Heart right ventricle (tissue), 16 donors: ENCODE measurements around the gene UTP18. TPM values are rescaled to one million over a fixed set of nuclear protein-coding genes. Genes with fewer than 3 reads are reported as not detected.

Experiments
- ATAC-seq, 8 donors: fragments of 200-7000 bp; cut with Tn5 transposase; one replicate each; pipeline ENCODE4 v1.9.1; 2020; ENCODE audit warnings: mild to moderate bottlenecking in 8 of 8, moderate library complexity in 8 of 8, moderate number of reproducible peaks in 1 of 8
- DNase-seq, 2 donors: peaks; one replicate each; pipeline ENCODE4 v3.0.0-alpha.2; 2020
- H3K27ac ChIP-seq, 10 donors: fragments of 200-600 bp; sonication (generic) in 2 of 10; one replicate each; pipeline versions ENCODE4 v1.5.0 to v1.8.0; 2020 to 2022; ENCODE audit warnings: mild to moderate bottlenecking in 3 of 10
- H3K27me3 ChIP-seq, 7 donors: fragments of 200-600 bp; one replicate each; pipeline ENCODE4 v1.8.0; 2021 to 2022; ENCODE audit warnings: mild to moderate bottlenecking in 2 of 7
- H3K36me3 ChIP-seq, 9 donors: fragments of 200-600 bp; sonication (generic) in 1 of 9; one replicate each; pipeline versions ENCODE4 v1.5.0 to v1.8.0; 2020 to 2022; ENCODE audit warnings: mild to moderate bottlenecking in 2 of 9
- H3K4me1 ChIP-seq, 9 donors: fragments of 200-600 bp; sonication (generic) in 1 of 9; one replicate each; pipeline versions ENCODE4 v1.5.0 to v1.8.0; 2020 to 2022; ENCODE audit warnings: mild to moderate bottlenecking in 4 of 9
- H3K4me3 ChIP-seq, 10 donors: fragments of 200-600 bp; sonication (generic) in 2 of 10; one replicate each; pipeline versions ENCODE4 v1.5.0 to v1.8.0; 2020 to 2022; ENCODE audit warnings: mild to moderate bottlenecking in 7 of 10, moderate library complexity in 2 of 10
- H3K9me3 ChIP-seq, 11 donors: fragments of 200-600 bp in 10 of 11; sonication (generic) in 2 of 11; one replicate each; pipeline versions ENCODE4 v1.5.0 to v1.8.0; 2013 to 2022; ENCODE audit warnings: mild to moderate bottlenecking in 2 of 11, control low read depth in 1 of 11, moderate library complexity in 1 of 11
- CTCF ChIP-seq, 9 donors: fragments of 200-600 bp; sonication (generic) in 2 of 9; IDR thresholded peaks; one replicate each; pipeline versions ENCODE4 v1.5.0 to v1.8.0; 2021 to 2022; ENCODE audit warnings: antibody characterized with exemption in 9 of 9, mild to moderate bottlenecking in 5 of 9, moderate library complexity in 1 of 9
- WGBS, 2 donors: extraction: QIAGEN DNeasy Blood & Tissue Kit; methylation state at CpG; one replicate each; pipeline ENCODE4 v1.1.7; 2013; ENCODE audit warnings: inconsistent platforms in 1 of 2; 5-methylcytosine and 5-hydroxymethylcytosine counted together
- intact Hi-C, 10 donors: fragments of 100-400 bp; cut with DNase I; formaldehyde crosslinking; loops; one replicate each; pipeline versions ENCODE4 v1.11.1 to v1.14.2; 2022
- polyA plus RNA-seq, 2 donors: library from polyadenylated mRNA; stranded (reverse); fragments of 200-250 nt; gene quantifications; one replicate each; pipeline ENCODE4 v1.2.3, GENCODE V29; 2013
- total RNA-seq, 10 donors: library from RNA; stranded (reverse); fragmentation: NEBNext Ultra II Directional in 3 of 10; extraction: Animal tissue kit (Norgen Biotek cat#: 25700) in 3 of 10; gene quantifications; one replicate each; pipeline versions ENCODE4 v1.2.1 to v1.2.4, GENCODE V29; 2021 to 2023
- donor health status: Arrhythmogenic right ventricular cardiomyopathy.
- donor health status: ischemic (EF 13 %, LVEDD 7.1; RV severe dilation, severe dysfunction).
- donor health status: healthy with polysubstance abuse.
- donor health status: DM: no; HTN: yes; CAD: no.
- donor health status: DM: no; HTN: no; CAD: no.
- donor health status: ischemic (EF 25% LVEDD 6.9; RV normal size, moderate dysfunction).
- donor health status: ischemic (EF 25% LVEDD 5.7; RV mildly dilated, moderate dysfunction).
- donor health status: healthy.
- donor health status: DM: yes; HTN: yes; CAD: no.
- donor health status: Ischemic cardiomyopathy.
- donor health status: ischemic (EF 35%, LVEDD 5.7; RV mildly dilated, moderate dysfunction).
- donor health status: nonischemic (EF 11% LVEDD 7.7; RV severe dilation, severe dysfunction).
- donor health status: DM: yes; HTN: yes; CAD: no.
- donor health status: PGD.
- donor health status: ischemic (EF 29% LVEDD 5.4; RV normal size, mild dysfunction).
- donor health status: nonischemic (EF 23%, LVEDD 6.1; RV moderate dilation, normal function).

The UTP18 gene
- total and polyA plus RNA-seq, 12 donors, result 4.8 to 13.4 (median 8.1) TPM

- no peak for ATAC-seq
- DNase-seq, result no peak
- no peaks in the 10 kb centered on the region for H3K27me3 ChIP-seq
- intact Hi-C loops, result no loop called here
- peaks cover 0 to 100% (median 23%) of the 10 kb centered on the region in 9 donors for H3K36me3 ChIP-seq
- TF ChIP-seq CTCF (IDR thresholded peaks at IDR 0.05), result no peak
- no peak overlapping the region for H3K4me3 ChIP-seq
- no peaks in the 10 kb centered on the region for H3K9me3 ChIP-seq
- no peak overlapping the region for H3K27ac ChIP-seq
- peaks cover 0 to 12% (median 0%) of the 10 kb centered on the region in 9 donors for H3K4me1 ChIP-seq
- WGBS, 2 donors, result 97 to 98% methylated on average over 6 of the region's 6 CpGs
These were observed 9.6 kb downstream of the UTP18 start for GRCh38 chr17:51269991-51270390.

- intact Hi-C loops, result no loop called here
- Histone ChIP-seq H3K27me3 (no peaks in the 10 kb centered on the region), H3K27ac (no peak overlapping the region), H3K36me3 (peaks cover 0 to 100% (median 23%) of the 10 kb centered on the region in 9 donors), H3K9me3 (no peaks in the 10 kb centered on the region), H3K4me3 (no peak overlapping the region), H3K4me1 (peaks cover 0 to 12% (median 0%) of the 10 kb centered on the region in 9 donors)
- DNase-seq (no peak), ATAC-seq (peak in 1 of 8 donors; percentile 15)
- TF ChIP-seq CTCF (IDR thresholded peaks at IDR 0.05), result no peak
- 36 to 59% methylated on average over 1 of the region's 1 CpG for WGBS, 2 donors
These were observed 10.3 kb downstream of the UTP18 start for GRCh38 chr17:51270636-51271035.

GRCh38 chr17:51272812-51273211 lies 12.5 kb downstream of the UTP18 start:
- H3K36me3 ChIP-seq, result peaks cover 0 to 100% (median 22%) of the 10 kb centered on the region in 9 donors
- H3K27me3 ChIP-seq, result no peaks in the 10 kb centered on the region
- no peaks in the 10 kb centered on the region for H3K9me3 ChIP-seq
- WGBS, 2 donors, result 98 to 100% methylated on average over 1 of the region's 1 CpG
- ATAC-seq (no peak), DNase-seq (no peak)
- H3K4me1 ChIP-seq, result peaks cover 0 to 12% (median 0%) of the 10 kb centered on the region in 9 donors
- no peak overlapping the region for H3K27ac ChIP-seq
- TF ChIP-seq CTCF (IDR thresholded peaks at IDR 0.05), result no peak
- intact Hi-C loops, result no loop called here
- H3K4me3 ChIP-seq, result no peak overlapping the region

GRCh38 chr17:51275381-51275780 lies 15.0 kb downstream of the UTP18 start:
- H3K36me3 ChIP-seq, result peaks cover 0 to 100% (median 27%) of the 10 kb centered on the region in 9 donors
- H3K27ac ChIP-seq, result no peak overlapping the region
- no peak for ATAC-seq
- intact Hi-C loops, result no loop called here
- DNase-seq, result no peak
- H3K9me3 ChIP-seq, result no peaks in the 10 kb centered on the region
- TF ChIP-seq CTCF (IDR thresholded peaks at IDR 0.05), result no peak
- no peaks in the 10 kb centered on the region for H3K27me3 ChIP-seq
- peaks cover 0 to 7% (median 0%) of the 10 kb centered on the region in 9 donors for H3K4me1 ChIP-seq
- 90 to 92% methylated on average over 1 of the region's 1 CpG for WGBS, 2 donors
- no peak overlapping the region for H3K4me3 ChIP-seq
